Tibial nerve (tissue), 4 donors: ENCODE results near the gene FUT6.

Source experiments
- EP300 ChIP-seq, 2 donors: sonication (generic); formaldehyde crosslinking; IDR thresholded peaks; one replicate each; pipeline ENCODE4 v1.6.1; 2017; ENCODE audit warnings: antibody characterized with exemption in 2 of 2, mild to moderate bottlenecking in 1 of 2
- POLR2A ChIP-seq, 2 donors: fragments of 450-650 bp; IDR thresholded peaks; one replicate each; pipeline ENCODE4 v1.6.1; 2017; ENCODE audit warnings: antibody characterized with exemption in 2 of 2, mild to moderate bottlenecking in 2 of 2, moderate library complexity in 2 of 2
- TF ChIP-seq, protein P1 (sequence below), 5 experiments: fragments of 200-600 bp in 3 of 5; fragments of 450-650 bp in 2 of 5; sonication (generic) in 3 of 5; IDR thresholded peaks; one replicate each; pipeline ENCODE4 v1.5.1; 2016 to 2019; ENCODE audit warnings: antibody characterized with exemption in 5 of 5, mild to moderate bottlenecking in 3 of 5, moderate library complexity in 2 of 5

GRCh38 chr19:5838353-5839064 is 993 bp downstream of the FUT6 start:
- TF ChIP-seq, protein P1, sequence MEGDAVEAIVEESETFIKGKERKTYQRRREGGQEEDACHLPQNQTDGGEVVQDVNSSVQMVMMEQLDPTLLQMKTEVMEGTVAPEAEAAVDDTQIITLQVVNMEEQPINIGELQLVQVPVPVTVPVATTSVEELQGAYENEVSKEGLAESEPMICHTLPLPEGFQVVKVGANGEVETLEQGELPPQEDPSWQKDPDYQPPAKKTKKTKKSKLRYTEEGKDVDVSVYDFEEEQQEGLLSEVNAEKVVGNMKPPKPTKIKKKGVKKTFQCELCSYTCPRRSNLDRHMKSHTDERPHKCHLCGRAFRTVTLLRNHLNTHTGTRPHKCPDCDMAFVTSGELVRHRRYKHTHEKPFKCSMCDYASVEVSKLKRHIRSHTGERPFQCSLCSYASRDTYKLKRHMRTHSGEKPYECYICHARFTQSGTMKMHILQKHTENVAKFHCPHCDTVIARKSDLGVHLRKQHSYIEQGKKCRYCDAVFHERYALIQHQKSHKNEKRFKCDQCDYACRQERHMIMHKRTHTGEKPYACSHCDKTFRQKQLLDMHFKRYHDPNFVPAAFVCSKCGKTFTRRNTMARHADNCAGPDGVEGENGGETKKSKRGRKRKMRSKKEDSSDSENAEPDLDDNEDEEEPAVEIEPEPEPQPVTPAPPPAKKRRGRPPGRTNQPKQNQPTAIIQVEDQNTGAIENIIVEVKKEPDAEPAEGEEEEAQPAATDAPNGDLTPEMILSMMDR (IDR thresholded peaks at IDR 0.05) = no peak
- TF ChIP-seq POLR2A (IDR thresholded peaks at IDR 0.05) (no peak), EP300 (IDR thresholded peaks at IDR 0.05) (no peak)
